GM04503 (cell line): ENCODE data around the gene B3GNT2.
"Not testable (repeated sequence)": the region's sequence is repeated elsewhere in the genome, so short reads cannot be mapped to it uniquely, and the experiment has no call there.

Source experiments
- DNase-seq: peaks from one replicate; pipeline ENCODE4 v3.0.0-alpha.2; 2012; ENCODE audit warnings: low read depth

The B3GNT2 gene

GRCh38 chr2:62185475-62186155, 10.3 kb upstream of the B3GNT2 start:
- DNase-seq: no peak

GRCh38 chr2:62186156-62186905, 9.6 kb upstream of the B3GNT2 start:
- DNase-seq: no peak

- DNase-seq: no peak
Measured at GRCh38 chr2:62187246-62187645, 8.7 kb upstream of the B3GNT2 start.

GRCh38 chr2:62188416-62188815, 7.5 kb upstream of the B3GNT2 start:
- no peak for DNase-seq

- no peak for DNase-seq
Measured at GRCh38 chr2:62189196-62189595, 6.7 kb upstream of the B3GNT2 start.

- DNase-seq: no peak
Measured at GRCh38 chr2:62192811-62193210, 3.1 kb upstream of the B3GNT2 start.

- no peak for DNase-seq
Measured at GRCh38 chr2:62194558-62195420, 1.1 kb upstream of the B3GNT2 start.

GRCh38 chr2:62196278-62196901, 475 bp downstream of the B3GNT2 start:
- DNase-seq: no peak

GRCh38 chr2:62197011-62197924, 1.4 kb downstream of the B3GNT2 start:
- no peak for DNase-seq

GRCh38 chr2:62197925-62198633, 2.2 kb downstream of the B3GNT2 start:
- DNase-seq: no peak

GRCh38 chr2:62198854-62199253, 2.9 kb downstream of the B3GNT2 start:
- not testable (repeated sequence) for DNase-seq

GRCh38 chr2:62199392-62200125, 3.6 kb downstream of the B3GNT2 start:
- no peak for DNase-seq

- DNase-seq: no peak
Measured at GRCh38 chr2:62200291-62200841, 4.5 kb downstream of the B3GNT2 start.

GRCh38 chr2:62200868-62201267, 5.0 kb downstream of the B3GNT2 start:
- DNase-seq: no peak

GRCh38 chr2:62201307-62201706, 5.4 kb downstream of the B3GNT2 start:
- no peak for DNase-seq

GRCh38 chr2:62202019-62202722, 6.3 kb downstream of the B3GNT2 start:
- DNase-seq: no peak

- DNase-seq: no peak
Measured at GRCh38 chr2:62202729-62203128, 6.8 kb downstream of the B3GNT2 start.

- DNase-seq: no peak
Measured at GRCh38 chr2:62203459-62203858, 7.5 kb downstream of the B3GNT2 start.

GRCh38 chr2:62204998-62205496, 9.1 kb downstream of the B3GNT2 start:
- no peak for DNase-seq
